Muscle layer of colon (tissue), 2 donors: ENCODE data around the gene NOL9.

Experiments
- H3K27ac ChIP-seq: one replicate; pipeline ENCODE4 v1.7.0; 2013; ENCODE audit warnings: low read depth, mild to moderate bottlenecking, low read length, moderate library complexity
- H3K27me3 ChIP-seq, 2 donors: one replicate each; pipeline ENCODE4 v1.7.0; 2013; ENCODE audit warnings: low read length in 2 of 2, mild to moderate bottlenecking in 2 of 2; ENCODE audit not compliant: insufficient read depth in 2 of 2, control insufficient read depth in 1 of 2
- H3K36me3 ChIP-seq: one replicate; pipeline ENCODE4 v1.7.0; 2013; ENCODE audit warnings: mild to moderate bottlenecking, low read length; ENCODE audit not compliant: insufficient read depth
- H3K4me1 ChIP-seq: one replicate; pipeline ENCODE4 v1.7.0; 2013; ENCODE audit warnings: mild to moderate bottlenecking, low read length; ENCODE audit not compliant: insufficient read depth
- H3K4me3 ChIP-seq, 2 donors: one replicate each; pipeline ENCODE4 v1.7.0; 2013; ENCODE audit warnings: low read length in 2 of 2, low read depth in 1 of 2, mild to moderate bottlenecking in 1 of 2, moderate library complexity in 1 of 2
- H3K9ac ChIP-seq: one replicate; pipeline ENCODE4 v1.7.0; 2013; ENCODE audit warnings: low read length
- H3K9me3 ChIP-seq: one replicate; pipeline ENCODE4 v1.7.0; 2013; ENCODE audit warnings: mild to moderate bottlenecking, low read length
- donor health status: abdominal sarcoma.
- donor health status: Adenocarcinoma of cecum.

NOL9 gene

DNA sequence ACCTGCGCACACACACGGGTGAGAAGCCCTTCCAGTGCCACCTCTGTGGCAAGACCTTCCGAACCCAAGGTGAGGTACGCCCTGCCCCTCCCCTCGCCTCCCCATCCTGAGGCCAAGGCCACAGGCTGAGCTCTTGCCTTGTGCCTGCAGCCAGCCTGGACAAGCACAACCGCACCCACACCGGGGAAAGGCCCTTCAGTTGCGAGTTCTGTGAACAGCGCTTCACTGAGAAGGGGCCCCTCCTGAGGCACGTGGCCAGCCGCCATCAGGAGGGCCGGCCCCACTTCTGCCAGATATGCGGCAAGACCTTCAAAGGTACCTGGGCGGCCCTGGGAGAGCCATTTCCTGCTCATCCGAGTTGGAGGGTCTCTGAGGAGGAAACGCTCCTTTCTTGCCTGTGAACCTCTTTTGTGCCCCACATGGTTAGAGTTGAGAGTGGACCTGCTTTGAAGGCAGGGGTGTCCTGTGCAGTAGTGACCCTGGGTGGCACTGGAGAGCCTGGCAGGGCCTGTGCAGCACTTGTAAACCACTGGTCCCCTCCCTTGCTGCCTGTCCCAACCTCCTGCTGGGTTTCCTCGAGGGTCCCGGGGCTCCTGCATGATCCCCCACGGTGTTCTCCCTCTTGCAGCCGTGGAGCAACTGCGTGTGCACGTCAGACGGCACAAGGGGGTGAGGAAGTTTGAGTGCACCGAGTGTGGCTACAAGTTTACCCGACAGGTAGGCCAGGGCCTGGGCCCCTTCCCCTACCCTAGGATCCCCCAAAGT is 34.0 kb upstream of the NOL9 start:
- no peaks in the 10 kb centered on the region for H3K27me3 ChIP-seq
- H3K27ac ChIP-seq, result peak overlapping the region; percentile 44
- no peak overlapping the region for H3K4me3 ChIP-seq
- no peak overlapping the region for H3K9ac ChIP-seq
- peaks cover 16% of the 10 kb centered on the region for H3K4me1 ChIP-seq
- H3K9me3 ChIP-seq, result no peaks in the 10 kb centered on the region
- H3K36me3 ChIP-seq, result peaks cover 57% of the 10 kb centered on the region

DNA sequence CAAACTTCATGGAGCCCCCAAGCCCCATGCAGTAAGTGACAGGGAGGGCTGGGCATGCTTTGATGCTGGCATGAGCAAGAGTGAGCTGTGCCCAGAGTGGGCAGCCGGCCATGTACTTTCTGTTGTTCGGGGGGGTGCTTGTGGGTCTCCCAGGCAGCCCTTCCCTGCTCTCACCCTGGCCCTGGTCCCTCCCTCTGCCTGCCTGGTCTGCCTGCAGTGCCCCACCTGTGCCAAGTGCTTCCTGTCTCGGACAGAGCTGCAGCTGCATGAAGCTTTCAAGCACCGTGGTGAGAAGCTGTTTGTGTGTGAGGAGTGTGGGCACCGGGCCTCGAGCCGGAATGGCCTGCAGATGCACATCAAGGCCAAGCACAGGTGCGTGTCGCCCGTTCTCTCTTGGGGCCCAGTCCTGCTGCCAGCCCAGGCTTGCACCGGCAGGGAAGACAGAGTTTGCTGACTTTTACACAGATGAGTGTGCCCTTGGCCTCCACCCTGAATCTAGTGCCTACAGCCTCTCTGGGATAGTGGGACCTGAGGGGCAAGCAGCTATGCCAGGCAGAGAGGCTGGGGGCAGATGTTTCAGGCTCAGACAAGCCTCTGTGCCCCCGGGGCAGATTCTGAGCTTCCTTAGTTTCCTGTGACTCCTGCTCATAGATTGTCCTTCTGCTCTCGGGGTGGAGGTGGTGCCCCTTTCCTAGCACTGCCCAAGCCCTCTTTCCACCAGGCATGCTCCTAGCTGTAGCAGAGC is 33.1 kb upstream of the NOL9 start:
- no peaks in the 10 kb centered on the region for H3K27me3 ChIP-seq
- H3K4me3 ChIP-seq, result no peak overlapping the region
- no peak overlapping the region for H3K9ac ChIP-seq
- H3K9me3 ChIP-seq, result no peaks in the 10 kb centered on the region
- H3K4me1 ChIP-seq, result peaks cover 16% of the 10 kb centered on the region
- peaks cover 52% of the 10 kb centered on the region for H3K36me3 ChIP-seq
- peak overlapping the region; percentile 48 for H3K27ac ChIP-seq

DNA sequence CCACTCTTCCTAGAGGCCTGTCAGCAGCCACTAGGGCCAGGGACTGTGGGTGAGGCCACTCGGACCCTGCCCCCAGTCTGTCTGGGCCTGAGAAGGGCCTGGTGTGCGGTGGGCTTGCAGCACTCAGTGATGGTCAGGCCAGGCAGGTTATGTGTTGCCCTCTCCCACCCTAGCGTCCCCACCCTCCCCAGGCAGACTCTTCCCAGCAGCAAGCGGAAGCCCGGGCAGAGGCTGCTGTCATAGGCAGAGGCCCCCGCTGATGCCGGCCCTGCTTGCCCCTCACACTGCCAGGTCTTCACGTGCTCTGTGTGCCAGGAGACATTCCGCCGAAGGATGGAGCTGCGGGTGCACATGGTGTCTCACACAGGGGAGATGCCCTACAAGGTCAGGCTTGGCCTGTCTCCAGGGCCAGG is 32.1 kb upstream of the NOL9 start:
- Histone ChIP-seq H3K4me1 (peaks cover 27% of the 10 kb centered on the region), H3K27me3 (no peaks in the 10 kb centered on the region), H3K27ac (peak overlapping the region; percentile 48), H3K9ac (no peak overlapping the region), H3K9me3 (no peaks in the 10 kb centered on the region), H3K4me3 (no peak overlapping the region), H3K36me3 (peaks cover 44% of the 10 kb centered on the region)

DNA sequence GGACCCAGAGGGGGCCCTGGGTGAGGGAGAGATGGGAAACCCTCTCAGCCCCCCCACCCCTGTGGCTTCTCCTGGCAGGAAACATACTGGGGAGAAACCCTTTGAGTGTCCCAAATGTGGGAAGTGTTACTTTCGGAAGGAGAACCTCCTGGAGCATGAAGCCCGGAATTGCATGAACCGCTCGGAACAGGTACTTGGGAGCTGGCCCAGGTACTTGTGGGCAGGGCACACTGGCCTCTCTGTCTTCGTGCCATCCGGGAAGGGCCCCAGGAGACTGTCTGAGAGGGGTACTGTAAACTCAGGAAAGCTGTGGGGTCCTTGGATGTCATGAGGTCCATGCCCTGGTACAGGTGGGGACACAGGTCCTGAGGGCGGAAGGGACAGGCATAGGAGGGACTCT is 31.5 kb upstream of the NOL9 start:
- Histone ChIP-seq H3K9ac (no peak overlapping the region), H3K36me3 (peaks cover 39% of the 10 kb centered on the region), H3K9me3 (no peaks in the 10 kb centered on the region), H3K4me3 (no peak overlapping the region), H3K4me1 (peaks cover 32% of the 10 kb centered on the region), H3K27ac (no peak overlapping the region), H3K27me3 (no peaks in the 10 kb centered on the region)

DNA sequence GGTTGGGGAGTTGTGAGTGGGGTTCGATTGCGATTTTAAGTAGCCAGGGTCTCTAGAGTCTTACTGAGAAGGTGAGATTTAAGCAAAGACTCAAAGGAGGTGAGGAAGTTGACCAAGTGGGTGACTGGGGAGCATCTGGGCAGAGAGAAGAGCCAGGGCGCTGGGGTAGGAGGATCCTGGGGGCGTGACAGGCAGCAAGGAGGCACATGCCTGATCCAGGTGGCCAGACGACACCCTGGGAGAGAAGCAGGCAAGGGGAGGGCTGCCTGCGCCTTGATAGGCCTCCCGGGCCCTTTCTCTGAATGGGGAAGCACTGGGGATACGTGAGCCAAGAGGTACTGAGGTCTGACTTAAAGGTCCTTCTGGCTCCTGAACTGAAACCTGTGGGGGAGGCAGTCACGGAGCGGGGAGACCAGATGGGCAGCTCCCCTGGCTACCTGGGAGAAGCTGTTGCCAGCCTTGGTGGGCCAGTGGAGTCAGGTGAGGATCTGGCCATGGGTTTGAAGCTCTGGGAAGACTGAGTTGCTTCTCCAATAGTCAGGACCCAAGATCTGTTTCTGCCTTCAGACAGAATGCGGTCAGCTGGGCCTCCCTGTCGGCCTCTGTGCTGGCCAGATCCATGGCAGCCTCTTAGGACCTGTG is 30.9 kb upstream of the NOL9 start:
- Histone ChIP-seq H3K4me3 (no peak overlapping the region), H3K36me3 (peaks cover 36% of the 10 kb centered on the region), H3K9me3 (no peaks in the 10 kb centered on the region), H3K9ac (no peak overlapping the region), H3K27ac (no peak overlapping the region), H3K4me1 (peaks cover 38% of the 10 kb centered on the region), H3K27me3 (no peaks in the 10 kb centered on the region)

DNA sequence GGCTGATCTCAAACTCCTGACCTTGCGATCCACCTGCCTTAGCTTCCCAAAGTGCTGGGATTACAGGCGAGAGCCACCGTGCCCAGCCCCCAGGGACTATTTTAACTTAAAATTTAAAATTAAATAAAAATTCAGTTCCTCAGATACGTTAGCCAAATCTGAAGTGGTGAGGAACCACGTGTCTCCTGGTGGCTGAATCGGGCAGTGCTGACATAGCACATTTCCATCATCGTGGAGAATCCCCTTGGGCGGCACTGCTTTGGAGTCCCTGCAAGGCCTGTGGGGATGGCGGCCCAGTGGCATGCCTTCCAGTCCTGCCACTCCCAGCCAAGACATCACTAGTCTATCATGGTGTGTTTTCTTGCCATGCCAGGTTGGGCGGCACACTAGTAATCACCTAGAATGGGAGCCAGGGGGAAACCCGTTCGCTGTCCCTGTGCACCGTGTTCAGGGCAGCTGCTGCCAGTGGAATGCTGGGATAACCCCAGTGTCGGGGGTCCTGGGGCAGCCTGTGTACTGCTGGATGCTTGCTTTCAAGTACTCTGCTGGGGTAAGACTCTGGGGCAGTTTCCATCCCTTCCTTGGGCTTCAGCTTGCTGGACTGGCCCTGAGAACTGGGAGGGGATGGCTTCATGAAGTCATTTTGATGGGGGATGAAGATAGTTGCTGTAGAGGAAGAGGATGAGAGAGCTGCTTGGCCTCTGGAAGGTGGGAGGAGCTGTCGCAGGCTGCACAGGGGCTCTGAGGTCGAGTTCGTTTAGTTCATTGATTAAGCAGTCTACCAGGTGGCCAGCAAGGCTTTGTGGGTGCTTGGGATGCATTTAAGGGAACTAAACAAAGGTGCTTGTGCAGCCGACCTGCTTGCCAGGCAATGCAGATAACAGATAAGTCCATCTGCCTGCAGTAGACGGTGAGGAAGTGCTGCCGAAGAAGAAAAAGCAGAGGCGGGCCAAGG is 30.1 kb upstream of the NOL9 start:
- Histone ChIP-seq H3K4me1 (peaks cover 39% of the 10 kb centered on the region), H3K9ac (no peak overlapping the region), H3K4me3 (no peak overlapping the region), H3K27ac (no peak overlapping the region), H3K36me3 (peaks cover 28% of the 10 kb centered on the region), H3K27me3 (no peaks in the 10 kb centered on the region), H3K9me3 (no peaks in the 10 kb centered on the region)

DNA sequence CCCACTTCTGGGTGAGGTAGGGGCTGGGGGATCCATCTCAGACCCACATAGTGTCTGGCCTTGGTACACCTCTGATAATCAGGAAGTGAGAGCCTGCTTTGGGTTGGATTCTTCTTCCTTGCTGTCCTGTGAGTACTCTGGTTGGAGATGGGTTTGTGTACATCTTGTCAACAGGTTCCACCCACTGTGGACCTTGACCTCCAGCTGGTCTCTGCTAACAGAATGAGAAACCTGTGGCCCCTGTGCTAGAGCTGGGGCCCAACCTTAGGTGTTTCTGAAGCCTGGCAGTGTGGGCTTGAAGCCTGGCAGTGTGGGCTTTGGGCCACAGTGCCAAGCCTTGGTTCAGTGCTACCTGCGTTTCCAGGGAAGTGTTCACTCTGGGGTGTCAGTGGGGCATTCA is 28.1 kb upstream of the NOL9 start:
- peaks cover 38% of the 10 kb centered on the region for H3K4me1 ChIP-seq
- no peak overlapping the region for H3K27ac ChIP-seq
- no peak overlapping the region for H3K4me3 ChIP-seq
- H3K36me3 ChIP-seq, result peaks cover 8% of the 10 kb centered on the region
- H3K27me3 ChIP-seq, result no peaks in the 10 kb centered on the region
- no peaks in the 10 kb centered on the region for H3K9me3 ChIP-seq
- H3K9ac ChIP-seq, result no peak overlapping the region

DNA sequence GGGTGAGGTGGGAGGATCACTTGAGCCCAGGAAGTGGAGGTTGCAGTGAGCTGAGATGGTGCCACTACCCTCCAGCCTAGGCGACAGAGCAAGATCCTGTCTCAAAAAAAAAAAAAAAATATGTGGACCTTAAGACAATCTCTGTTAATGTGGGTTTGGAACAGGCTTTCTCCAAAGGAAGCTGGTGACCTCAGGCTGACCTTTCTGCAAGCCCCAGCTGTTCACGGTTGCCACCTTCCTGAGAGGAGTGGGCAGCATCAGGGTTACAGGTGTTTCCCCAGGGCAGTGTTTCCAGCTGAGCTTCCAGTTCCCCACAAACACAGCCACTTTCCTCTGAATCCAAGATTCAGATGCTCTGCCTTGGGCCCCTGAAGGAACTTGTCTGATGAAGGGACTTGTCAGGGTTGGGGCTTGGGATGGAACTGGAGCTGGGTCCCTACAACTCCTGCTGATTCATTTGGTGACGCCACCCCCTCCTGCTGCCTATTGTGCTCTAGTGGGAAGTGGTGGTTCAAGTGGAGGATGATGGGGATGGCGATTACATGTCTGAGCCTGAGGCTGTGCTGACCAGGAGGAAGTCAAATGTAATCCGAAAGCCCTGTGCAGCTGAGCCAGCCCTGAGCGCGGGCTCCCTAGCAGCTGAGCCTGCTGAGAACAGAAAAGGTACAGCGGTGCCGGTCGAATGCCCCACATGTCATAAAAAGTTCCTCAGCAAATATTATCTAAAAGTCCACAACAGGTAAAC is 27.4 kb upstream of the NOL9 start:
- H3K27ac ChIP-seq, result no peak overlapping the region
- H3K9me3 ChIP-seq, result no peaks in the 10 kb centered on the region
- peaks cover 31% of the 10 kb centered on the region for H3K4me1 ChIP-seq
- H3K27me3 ChIP-seq, result no peaks in the 10 kb centered on the region
- H3K4me3 ChIP-seq, result no peak overlapping the region
- H3K9ac ChIP-seq, result no peak overlapping the region
- H3K36me3 ChIP-seq, result peaks cover 5% of the 10 kb centered on the region

DNA sequence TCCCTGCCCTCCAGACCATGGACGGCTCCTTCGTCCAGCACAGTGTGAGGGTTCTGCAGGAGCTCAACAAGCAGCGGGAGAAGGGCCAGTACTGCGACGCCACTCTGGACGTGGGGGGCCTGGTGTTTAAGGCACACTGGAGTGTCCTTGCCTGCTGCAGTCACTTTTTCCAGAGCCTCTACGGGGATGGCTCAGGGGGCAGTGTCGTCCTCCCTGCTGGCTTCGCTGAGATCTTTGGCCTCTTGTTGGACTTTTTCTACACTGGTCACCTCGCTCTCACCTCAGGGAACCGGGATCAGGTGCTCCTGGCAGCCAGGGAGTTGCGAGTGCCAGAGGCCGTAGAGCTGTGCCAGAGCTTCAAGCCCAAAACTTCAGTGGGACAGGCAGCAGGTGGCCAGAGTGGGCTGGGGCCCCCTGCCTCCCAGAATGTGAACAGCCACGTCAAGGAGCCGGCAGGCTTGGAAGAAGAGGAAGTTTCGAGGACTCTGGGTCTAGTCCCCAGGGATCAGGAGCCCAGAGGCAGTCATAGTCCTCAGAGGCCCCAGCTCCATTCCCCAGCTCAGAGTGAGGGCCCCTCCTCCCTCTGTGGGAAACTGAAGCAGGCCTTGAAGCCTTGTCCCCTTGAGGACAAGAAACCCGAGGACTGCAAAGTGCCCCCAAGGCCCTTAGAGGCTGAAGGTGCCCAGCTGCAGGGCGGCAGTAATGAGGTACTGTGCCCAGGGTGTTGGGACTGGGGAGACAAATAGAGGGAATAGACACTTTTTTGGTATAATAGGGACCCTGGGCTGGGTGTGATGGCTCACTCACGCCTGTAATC is 26.5 kb upstream of the NOL9 start:
- peak overlapping the region; percentile 77 for H3K27ac ChIP-seq
- peak overlapping the region; percentile 70 for H3K9ac ChIP-seq
- peak overlapping the region; percentile 78 to 80 for H3K4me3 ChIP-seq
- H3K27me3 ChIP-seq, result no peaks in the 10 kb centered on the region
- no peaks in the 10 kb centered on the region for H3K9me3 ChIP-seq
- H3K36me3 ChIP-seq, result peaks cover 5% of the 10 kb centered on the region
- H3K4me1 ChIP-seq, result peaks cover 29% of the 10 kb centered on the region

DNA sequence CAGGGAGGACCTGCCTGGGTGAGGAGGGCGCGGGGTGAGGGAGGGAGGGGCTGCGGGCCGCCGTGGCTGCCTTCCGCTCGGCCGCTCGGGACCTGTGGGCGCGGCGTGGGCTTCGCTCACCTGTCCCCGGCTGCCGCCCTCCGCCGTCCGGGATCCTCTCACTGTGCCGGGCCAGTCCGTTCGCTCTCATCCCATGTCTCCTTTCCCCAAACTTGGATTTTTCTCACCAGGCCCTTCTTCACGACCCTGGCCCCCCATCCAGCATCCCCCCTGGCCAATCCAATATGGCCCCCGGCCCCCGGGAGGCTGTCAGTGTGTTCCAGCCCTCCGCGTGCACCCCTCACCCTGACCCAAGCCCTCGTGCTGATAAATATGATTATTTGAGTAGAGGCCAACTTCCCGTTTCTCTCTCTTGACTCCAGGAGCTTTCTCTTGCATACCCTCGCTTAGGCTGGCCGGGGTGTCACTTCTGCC is 25.8 kb upstream of the NOL9 start:
- Histone ChIP-seq H3K27me3 (no peaks in the 10 kb centered on the region), H3K9me3 (no peaks in the 10 kb centered on the region), H3K4me1 (peaks cover 29% of the 10 kb centered on the region), H3K27ac (peak overlapping the region; percentile 77), H3K36me3 (peaks cover 5% of the 10 kb centered on the region), H3K9ac (peak overlapping the region; percentile 70), H3K4me3 (peak overlapping the region; percentile 78 to 80)
